CD4-positive, CD25-positive, alpha-beta regulatory T cell (primary cell): ENCODE results near the gene PLBD2. TPM values are rescaled to one million over a fixed set of nuclear protein-coding genes. Genes with fewer than 3 reads are reported as not detected.

Experiments used
- ATAC-seq, 2 donors: fragments of 150-1000 bp; cut with Tn5 transposase; one replicate each; pipeline ENCODE4 v1.10.0; 2021; ENCODE audit warnings: low read depth in 2 of 2, moderate number of reproducible peaks in 2 of 2, moderate library complexity in 1 of 2
- DNase-seq, 3 donors: peaks; one replicate each; pipeline versions ENCODE4 v3.0.0 to v3.0.0-alpha.2; 2012 to 2022; ENCODE audit warnings: mixed read lengths in 1 of 3
- H3K27ac ChIP-seq: one replicate; pipeline ENCODE4 v1.7.0; 2013; ENCODE audit warnings: mild to moderate bottlenecking, low read length; ENCODE audit not compliant: insufficient read depth, poor library complexity, severe bottlenecking
- H3K27me3 ChIP-seq: one replicate; pipeline ENCODE4 v1.7.0; 2013; ENCODE audit warnings: low read length; ENCODE audit not compliant: control insufficient read depth, insufficient read depth
- H3K36me3 ChIP-seq: one replicate; pipeline ENCODE4 v1.7.0; 2013; ENCODE audit warnings: mild to moderate bottlenecking, low read length, moderate library complexity; ENCODE audit not compliant: control insufficient read depth, insufficient read depth
- H3K4me1 ChIP-seq: 2 replicates; pipeline ENCODE4 v1.7.0; 2013; ENCODE audit warnings: mild to moderate bottlenecking, low read length; ENCODE audit not compliant: insufficient read depth, control insufficient read depth, poor library complexity, severe bottlenecking
- H3K4me3 ChIP-seq: one replicate; pipeline ENCODE4 v1.7.0; 2013; ENCODE audit warnings: low read depth, mild to moderate bottlenecking, low read length, moderate library complexity
- H3K9me3 ChIP-seq, 2 experiments: 1 replicate in 1 of 2; 2 replicates in 1 of 2; pipeline ENCODE4 v1.7.0; 2013; ENCODE audit warnings: low read length in 2 of 2, mild to moderate bottlenecking in 1 of 2, moderate library complexity in 1 of 2; ENCODE audit not compliant: control insufficient read depth in 2 of 2
- H3K27ac Mint-ChIP-seq, 3 donors: one replicate each; pipeline ENCODE4 v1.8.0; 2020 to 2022; ENCODE audit warnings: mild to moderate bottlenecking in 3 of 3, mixed read lengths in 3 of 3, moderate library complexity in 2 of 3
- H3K27me3 Mint-ChIP-seq: one replicate; pipeline ENCODE4 v1.8.0; 2022; ENCODE audit warnings: mild to moderate bottlenecking, mixed read lengths
- H3K36me3 Mint-ChIP-seq: one replicate; pipeline ENCODE4 v1.8.0; 2020; ENCODE audit warnings: mixed read lengths
- H3K4me1 Mint-ChIP-seq, 4 donors: one replicate each; pipeline ENCODE4 v1.8.0; 2020 to 2022; ENCODE audit warnings: mixed read lengths in 4 of 4, mild to moderate bottlenecking in 1 of 4
- H3K4me3 Mint-ChIP-seq, 4 donors: one replicate each; pipeline ENCODE4 v1.8.0; 2020 to 2022; ENCODE audit warnings: mild to moderate bottlenecking in 4 of 4, mixed read lengths in 4 of 4, moderate library complexity in 3 of 4
- H3K9me3 Mint-ChIP-seq, 7 donors: one replicate each; pipeline ENCODE4 v1.8.0; 2020 to 2022; ENCODE audit warnings: mixed read lengths in 7 of 7, mild to moderate bottlenecking in 3 of 7, moderate library complexity in 2 of 7
- polyA plus RNA-seq, 4 donors: library from polyadenylated mRNA; unstranded; fragments of 300-500 nt; fragmentation: Illumina TruSeq; gene quantifications; one replicate each; pipeline ENCODE4 v1.2.3, GENCODE V29; 2021
- total RNA-seq: library from RNA; stranded (reverse); gene quantifications from one replicate; pipeline ENCODE4 v1.2.3, GENCODE V29; 2022

Gene PLBD2
- total and polyA plus RNA-seq, 5 donors from 2014 or later = 4.9 to 14.4 (median 6.5) TPM

DNA sequence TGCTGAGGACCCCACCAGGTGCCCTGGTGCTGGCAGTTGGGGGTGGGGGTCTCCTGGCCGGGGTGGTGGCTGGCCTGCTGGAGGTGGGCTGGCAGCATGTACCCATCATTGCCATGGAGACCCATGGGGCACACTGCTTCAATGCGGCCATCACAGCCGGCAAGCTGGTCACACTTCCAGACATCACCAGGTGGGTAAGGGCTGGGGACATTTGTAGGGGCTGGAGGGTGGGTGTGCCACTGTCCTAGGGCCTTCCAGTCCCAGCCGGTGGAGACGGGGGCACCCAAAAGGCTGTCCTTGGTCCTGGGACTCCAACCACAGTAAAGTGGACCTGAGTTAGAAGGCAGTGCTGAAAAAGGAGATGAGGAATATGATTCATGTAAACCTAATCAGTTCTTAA, 77.0 kb downstream of the PLBD2 start:
- no peak for ATAC-seq
- Mint-ChIP-seq H3K9me3 (peaks cover 0 to 1% (median 0%) of the 10 kb centered on the region in 7 donors), H3K4me1 (no peaks in the 10 kb centered on the region), H3K27ac (no peak overlapping the region), H3K27me3 (peaks cover 9% of the 10 kb centered on the region), H3K36me3 (no peaks in the 10 kb centered on the region), H3K4me3 (no peak overlapping the region)
- Histone ChIP-seq H3K9me3 (no peaks in the 10 kb centered on the region), H3K27me3 (peaks cover 5% of the 10 kb centered on the region), H3K4me3 (no peak overlapping the region), H3K27ac (no peak overlapping the region), H3K4me1 (no peaks in the 10 kb centered on the region), H3K36me3 (no peaks in the 10 kb centered on the region)
- no peak for DNase-seq

DNA sequence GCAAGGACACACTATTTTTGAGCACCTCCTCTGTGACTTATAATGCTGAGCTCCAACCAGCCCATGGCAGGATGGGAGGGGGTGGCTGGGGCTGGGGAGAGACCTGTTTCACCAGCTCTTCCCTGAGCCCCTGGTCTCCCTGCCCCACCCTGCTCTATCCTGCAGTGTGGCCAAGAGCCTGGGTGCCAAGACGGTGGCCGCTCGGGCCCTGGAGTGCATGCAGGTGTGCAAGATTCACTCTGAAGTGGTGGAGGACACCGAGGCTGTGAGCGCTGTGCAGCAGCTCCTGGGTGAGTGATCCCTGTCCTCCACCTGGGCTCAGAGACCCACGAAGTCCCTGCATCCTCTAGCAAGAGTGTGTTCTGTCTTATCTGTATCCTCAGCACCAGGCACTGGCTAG, 78.2 kb downstream of the PLBD2 start:
- peaks cover 4% of the 10 kb centered on the region for H3K27me3 Mint-ChIP-seq
- H3K36me3 Mint-ChIP-seq = no peaks in the 10 kb centered on the region
- ATAC-seq = no peak
- H3K4me1 ChIP-seq = no peaks in the 10 kb centered on the region
- no peak overlapping the region for H3K27ac ChIP-seq
- no peak overlapping the region for H3K4me3 Mint-ChIP-seq
- no peaks in the 10 kb centered on the region for H3K36me3 ChIP-seq
- no peak for DNase-seq
- no peaks in the 10 kb centered on the region for H3K4me1 Mint-ChIP-seq
- H3K27me3 ChIP-seq = peaks cover 5% of the 10 kb centered on the region
- H3K9me3 Mint-ChIP-seq = peaks cover 0 to 1% (median 0%) of the 10 kb centered on the region in 7 donors
- no peaks in the 10 kb centered on the region for H3K9me3 ChIP-seq
- no peak overlapping the region for H3K27ac Mint-ChIP-seq
- no peak overlapping the region for H3K4me3 ChIP-seq

DNA sequence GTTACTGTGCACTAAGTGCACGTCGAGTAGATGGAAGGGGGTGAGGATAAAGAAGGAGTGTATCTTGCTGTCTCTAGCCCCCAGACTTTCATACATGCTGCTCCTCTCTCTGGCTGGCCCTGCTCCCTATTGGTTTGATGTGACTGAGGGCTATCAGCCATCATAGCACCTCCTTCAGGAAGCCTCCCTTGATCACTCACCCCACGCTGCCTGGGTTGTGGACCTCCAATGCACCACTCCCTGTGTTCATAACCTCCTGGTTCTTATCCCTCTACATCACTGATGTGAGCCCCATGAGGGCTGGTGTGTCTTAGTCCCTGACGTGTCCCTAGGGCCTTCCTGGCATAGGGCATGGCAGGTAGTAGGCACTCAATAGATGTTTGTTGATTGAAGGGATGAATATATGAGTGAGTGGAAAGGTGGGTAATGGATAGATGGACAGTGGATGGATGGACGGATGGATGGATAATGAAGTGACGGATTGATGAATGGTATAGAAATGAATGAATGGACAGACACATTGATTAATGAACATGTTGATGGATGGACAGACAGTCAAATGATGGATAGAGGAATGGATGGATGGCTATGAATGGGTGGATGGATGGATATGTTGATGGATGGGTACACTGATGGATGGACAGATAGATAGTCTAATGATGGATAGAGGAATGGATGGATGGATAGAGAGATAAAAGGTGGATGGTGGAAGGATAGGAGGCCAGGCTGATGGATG, 78.8 kb downstream of the PLBD2 start:
- no peaks in the 10 kb centered on the region for H3K36me3 Mint-ChIP-seq
- Histone ChIP-seq H3K27me3 (peaks cover 5% of the 10 kb centered on the region), H3K4me1 (no peaks in the 10 kb centered on the region), H3K4me3 (no peak overlapping the region), H3K36me3 (no peaks in the 10 kb centered on the region), H3K27ac (no peak overlapping the region), H3K9me3 (no peaks in the 10 kb centered on the region)
- H3K27me3 Mint-ChIP-seq = peaks cover 4% of the 10 kb centered on the region
- no peak overlapping the region for H3K4me3 Mint-ChIP-seq
- H3K27ac Mint-ChIP-seq = no peak overlapping the region
- no peaks in the 10 kb centered on the region for H3K4me1 Mint-ChIP-seq
- DNase-seq = no peak
- H3K9me3 Mint-ChIP-seq = peaks cover 0 to 1% (median 0%) of the 10 kb centered on the region in 7 donors
- no peak for ATAC-seq

DNA sequence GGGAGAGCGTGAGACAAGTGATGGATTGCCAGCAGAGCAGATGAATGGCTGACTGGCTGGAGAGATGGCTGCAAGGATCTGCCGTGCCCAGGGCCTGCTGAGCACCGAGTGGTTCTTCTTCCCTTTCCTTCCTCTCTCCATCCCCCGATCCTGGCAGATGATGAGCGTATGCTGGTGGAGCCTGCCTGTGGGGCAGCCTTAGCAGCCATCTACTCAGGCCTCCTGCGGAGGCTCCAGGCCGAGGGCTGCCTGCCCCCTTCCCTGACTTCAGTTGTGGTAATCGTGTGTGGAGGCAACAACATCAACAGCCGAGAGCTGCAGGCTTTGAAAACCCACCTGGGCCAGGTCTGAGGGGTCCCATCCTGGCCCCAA, 79.3 kb downstream of the PLBD2 start:
- no peak overlapping the region for H3K4me3 ChIP-seq
- H3K27ac ChIP-seq = no peak overlapping the region
- no peaks in the 10 kb centered on the region for H3K9me3 ChIP-seq
- H3K27me3 Mint-ChIP-seq = peaks cover 4% of the 10 kb centered on the region
- no peak overlapping the region for H3K4me3 Mint-ChIP-seq
- H3K4me1 ChIP-seq = no peaks in the 10 kb centered on the region
- peaks cover 5% of the 10 kb centered on the region for H3K27me3 ChIP-seq
- H3K27ac Mint-ChIP-seq = no peak overlapping the region
- DNase-seq = no peak
- H3K36me3 Mint-ChIP-seq = no peaks in the 10 kb centered on the region
- no peaks in the 10 kb centered on the region for H3K4me1 Mint-ChIP-seq
- ATAC-seq = no peak
- H3K36me3 ChIP-seq = no peaks in the 10 kb centered on the region
- no peaks in the 10 kb centered on the region for H3K9me3 Mint-ChIP-seq

DNA sequence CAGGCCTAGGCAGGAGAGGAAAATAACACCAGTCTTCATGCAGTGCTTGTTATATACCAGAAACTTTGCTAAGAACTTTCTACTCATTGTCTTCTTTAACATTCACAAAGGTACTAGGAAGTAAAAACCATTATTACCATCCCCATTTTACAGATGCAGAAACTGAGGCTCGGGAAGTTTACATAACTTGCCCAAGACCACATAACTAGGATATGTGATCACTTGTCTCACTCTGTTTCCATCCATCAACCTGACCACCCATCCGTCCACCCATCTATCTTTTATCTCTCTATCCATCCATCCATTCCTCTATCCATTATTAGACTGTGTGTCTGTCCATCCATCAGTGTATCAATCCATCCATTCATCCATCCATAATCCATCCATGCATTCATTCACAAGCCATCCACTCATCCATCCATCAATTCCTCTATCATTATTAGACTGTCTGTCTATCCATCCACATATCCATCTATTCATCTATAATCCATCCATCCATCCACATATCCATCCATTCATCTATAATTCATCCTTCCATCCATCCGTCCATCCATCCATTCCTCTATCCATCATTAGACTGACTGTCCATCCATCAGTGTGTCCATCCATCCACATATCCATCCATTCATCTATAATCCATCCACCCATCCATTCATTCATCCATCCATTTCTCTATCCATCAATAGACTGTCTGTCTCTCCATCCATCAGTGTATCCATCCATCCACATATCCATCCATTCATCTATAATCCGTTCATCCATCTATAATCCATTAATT, 80.3 kb downstream of the PLBD2 start:
- H3K27ac Mint-ChIP-seq = no peak overlapping the region
- no peak for ATAC-seq
- H3K36me3 Mint-ChIP-seq = no peaks in the 10 kb centered on the region
- no peaks in the 10 kb centered on the region for H3K9me3 Mint-ChIP-seq
- H3K27ac ChIP-seq = no peak overlapping the region
- peaks cover 4% of the 10 kb centered on the region for H3K27me3 Mint-ChIP-seq
- H3K36me3 ChIP-seq = no peaks in the 10 kb centered on the region
- H3K4me1 Mint-ChIP-seq = no peaks in the 10 kb centered on the region
- no peak overlapping the region for H3K4me3 ChIP-seq
- no peak for DNase-seq
- H3K27me3 ChIP-seq = peaks cover 5% of the 10 kb centered on the region
- no peaks in the 10 kb centered on the region for H3K9me3 ChIP-seq
- H3K4me1 ChIP-seq = no peaks in the 10 kb centered on the region
- no peak overlapping the region for H3K4me3 Mint-ChIP-seq

DNA sequence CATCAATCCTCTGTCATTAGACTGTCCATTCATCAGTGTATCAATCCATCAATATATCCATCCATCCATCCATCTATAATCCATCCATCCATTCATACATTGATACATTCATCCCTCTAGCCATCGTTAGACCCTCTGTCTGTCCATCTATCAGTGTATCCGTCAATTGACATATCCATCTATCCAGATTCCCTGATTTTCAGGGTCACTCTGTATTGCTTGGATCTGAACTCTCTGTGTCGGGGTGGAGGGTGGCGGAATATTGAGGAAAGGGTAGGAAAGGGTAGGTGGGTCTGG, 80.9 kb downstream of the PLBD2 start:
- Histone ChIP-seq H3K4me3 (no peak overlapping the region), H3K27me3 (peaks cover 5% of the 10 kb centered on the region), H3K36me3 (no peaks in the 10 kb centered on the region), H3K27ac (no peak overlapping the region), H3K4me1 (no peaks in the 10 kb centered on the region), H3K9me3 (no peaks in the 10 kb centered on the region)
- DNase-seq (no peak), ATAC-seq (no peak)
- Mint-ChIP-seq H3K27me3 (peaks cover 4% of the 10 kb centered on the region), H3K36me3 (no peaks in the 10 kb centered on the region), H3K4me3 (no peak overlapping the region), H3K27ac (no peak overlapping the region), H3K4me1 (no peaks in the 10 kb centered on the region), H3K9me3 (no peaks in the 10 kb centered on the region)

DNA sequence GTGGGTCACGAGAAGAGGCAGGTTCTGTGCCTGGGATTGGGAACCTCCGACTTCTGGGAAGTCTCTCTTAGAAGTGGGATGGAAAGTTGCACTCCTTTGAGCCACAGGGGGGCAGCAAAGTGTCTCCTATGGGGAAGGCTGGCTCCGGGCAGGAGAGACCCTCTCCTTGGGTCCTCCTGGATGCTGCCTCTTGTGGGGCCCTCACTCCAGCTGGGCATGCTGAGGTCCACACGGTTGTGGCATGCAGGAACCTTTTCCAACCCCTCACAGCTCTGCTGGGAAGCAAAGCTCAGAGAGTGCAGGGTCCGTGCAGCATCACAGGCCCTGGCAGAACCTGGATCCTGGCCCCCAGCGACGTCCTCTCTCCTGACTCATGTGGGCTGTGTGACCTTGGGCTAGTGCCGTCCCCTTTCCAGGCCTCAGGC, 81.2 kb downstream of the PLBD2 start:
- Histone ChIP-seq H3K4me3 (no peak overlapping the region), H3K9me3 (no peaks in the 10 kb centered on the region), H3K36me3 (no peaks in the 10 kb centered on the region), H3K27ac (no peak overlapping the region), H3K4me1 (no peaks in the 10 kb centered on the region), H3K27me3 (peaks cover 5% of the 10 kb centered on the region)
- DNase-seq (no peak), ATAC-seq (no peak)
- Mint-ChIP-seq H3K9me3 (no peaks in the 10 kb centered on the region), H3K4me3 (no peak overlapping the region), H3K27me3 (peaks cover 4% of the 10 kb centered on the region), H3K27ac (no peak overlapping the region), H3K36me3 (no peaks in the 10 kb centered on the region), H3K4me1 (no peaks in the 10 kb centered on the region)

DNA sequence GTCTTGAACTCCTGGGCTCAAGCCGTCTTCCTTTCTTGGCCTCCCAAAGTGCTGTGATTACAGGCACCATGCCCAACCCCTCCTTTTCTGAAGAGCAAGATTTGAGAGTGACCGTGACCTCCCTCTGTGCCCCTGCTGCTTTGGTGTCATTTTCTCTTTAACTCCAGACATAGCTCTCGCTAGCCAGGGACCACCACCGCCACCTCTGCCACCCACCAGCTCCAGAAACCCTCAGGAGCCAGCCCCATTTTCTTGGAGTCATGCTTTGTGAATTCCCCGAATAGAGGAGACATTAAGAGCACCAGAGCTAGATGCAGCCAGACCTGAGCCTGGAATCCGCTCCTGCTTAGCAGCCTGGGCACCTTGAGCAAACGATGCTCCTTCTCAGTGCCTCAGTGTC, 81.9 kb downstream of the PLBD2 start:
- Histone ChIP-seq H3K27me3 (peaks cover 5% of the 10 kb centered on the region), H3K36me3 (no peaks in the 10 kb centered on the region), H3K4me3 (no peak overlapping the region), H3K4me1 (no peaks in the 10 kb centered on the region), H3K27ac (no peak overlapping the region), H3K9me3 (no peaks in the 10 kb centered on the region)
- ATAC-seq (no peak), DNase-seq (no peak)
- no peaks in the 10 kb centered on the region for H3K4me1 Mint-ChIP-seq
- H3K36me3 Mint-ChIP-seq = no peaks in the 10 kb centered on the region
- no peak overlapping the region for H3K27ac Mint-ChIP-seq
- no peak overlapping the region for H3K4me3 Mint-ChIP-seq
- H3K27me3 Mint-ChIP-seq = peaks cover 7% of the 10 kb centered on the region
- peaks cover 0 to 3% (median 0%) of the 10 kb centered on the region in 7 donors for H3K9me3 Mint-ChIP-seq
